Fibroblast of lung (primary cell): Measurements from ENCODE around the gene CBFA2T2.

ENCODE experiments used
- EZH2 ChIP-seq: IDR thresholded peaks from 2 replicates; pipeline ENCODE4 v1.5.1; 2012; ENCODE audit warnings: low read length, control low read depth, mild to moderate bottlenecking; ENCODE audit errors: missing control alignments
- TF ChIP-seq, protein P1 (sequence below), 2 donors: IDR thresholded peaks in 1 of 2; conservative IDR thresholded peaks in 1 of 2; 1 replicate in 1 of 2; 2 replicates in 1 of 2; pipeline ENCODE4 v1.5.1; 2011 to 2012; ENCODE audit warnings: low read length in 2 of 2, control low read depth in 1 of 2, inconsistent platforms in 1 of 2, low read depth in 1 of 2, mild to moderate bottlenecking in 1 of 2

GRCh38 chr20:33575282-33575681 lies 85.4 kb downstream of the CBFA2T2 start:
- TF ChIP-seq, protein P1, sequence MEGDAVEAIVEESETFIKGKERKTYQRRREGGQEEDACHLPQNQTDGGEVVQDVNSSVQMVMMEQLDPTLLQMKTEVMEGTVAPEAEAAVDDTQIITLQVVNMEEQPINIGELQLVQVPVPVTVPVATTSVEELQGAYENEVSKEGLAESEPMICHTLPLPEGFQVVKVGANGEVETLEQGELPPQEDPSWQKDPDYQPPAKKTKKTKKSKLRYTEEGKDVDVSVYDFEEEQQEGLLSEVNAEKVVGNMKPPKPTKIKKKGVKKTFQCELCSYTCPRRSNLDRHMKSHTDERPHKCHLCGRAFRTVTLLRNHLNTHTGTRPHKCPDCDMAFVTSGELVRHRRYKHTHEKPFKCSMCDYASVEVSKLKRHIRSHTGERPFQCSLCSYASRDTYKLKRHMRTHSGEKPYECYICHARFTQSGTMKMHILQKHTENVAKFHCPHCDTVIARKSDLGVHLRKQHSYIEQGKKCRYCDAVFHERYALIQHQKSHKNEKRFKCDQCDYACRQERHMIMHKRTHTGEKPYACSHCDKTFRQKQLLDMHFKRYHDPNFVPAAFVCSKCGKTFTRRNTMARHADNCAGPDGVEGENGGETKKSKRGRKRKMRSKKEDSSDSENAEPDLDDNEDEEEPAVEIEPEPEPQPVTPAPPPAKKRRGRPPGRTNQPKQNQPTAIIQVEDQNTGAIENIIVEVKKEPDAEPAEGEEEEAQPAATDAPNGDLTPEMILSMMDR (conservative IDR thresholded peaks at IDR 0.05 in 1 of 2, IDR thresholded peaks at IDR 0.05 in 1 of 2; ENCODE audit: low read depth in 1 of 2, low read length in 2 of 2), result no peak
- no peak for TF ChIP-seq EZH2
